GM19468 (cell line): ENCODE measurements around the gene DEAF1.
"Not testable (repeated sequence)": the region's sequence is repeated elsewhere in the genome, so short reads cannot be mapped to it uniquely, and the experiment has no call there.

Experiments
- ATAC-seq: cut with Tn5 transposase; IDR thresholded peaks from one replicate; pipeline ENCODE4 v1.9.1; 2021; ENCODE audit warnings: mild to moderate bottlenecking, moderate library complexity, moderate number of reproducible peaks; ENCODE audit not compliant: unreplicated experiment; ENCODE audit errors: extremely low read depth

Gene DEAF1

GRCh38 chr11:653837-654236 is 41.2 kb downstream of the DEAF1 start:
- no peak for ATAC-seq

GRCh38 chr11:653136-653535 is 41.9 kb downstream of the DEAF1 start:
- ATAC-seq = not testable (repeated sequence)

- ATAC-seq = no peak
Observed at GRCh38 chr11:650482-650881, 44.5 kb downstream of the DEAF1 start.

- not testable (repeated sequence) for ATAC-seq
Observed at GRCh38 chr11:647672-648158, 47.3 kb downstream of the DEAF1 start.

GRCh38 chr11:646214-646613 is 48.8 kb downstream of the DEAF1 start:
- no peak for ATAC-seq

- no peak for ATAC-seq
Observed at GRCh38 chr11:645536-645935, 49.5 kb downstream of the DEAF1 start.

- ATAC-seq = no peak
Observed at GRCh38 chr11:643849-644738, 50.9 kb downstream of the DEAF1 start.

GRCh38 chr11:643366-643765 is 51.7 kb downstream of the DEAF1 start:
- ATAC-seq = no peak

GRCh38 chr11:641806-642370 is 53.1 kb downstream of the DEAF1 start:
- ATAC-seq = no peak

GRCh38 chr11:640021-640706 is 54.9 kb downstream of the DEAF1 start:
- no peak for ATAC-seq

- ATAC-seq = no peak
Observed at GRCh38 chr11:639332-639955, 55.6 kb downstream of the DEAF1 start.

GRCh38 chr11:638631-639331 is 56.2 kb downstream of the DEAF1 start:
- no peak for ATAC-seq

- no peak for ATAC-seq
Observed at GRCh38 chr11:637593-638521, 57.2 kb downstream of the DEAF1 start.

- no peak for ATAC-seq
Observed at GRCh38 chr11:637333-637592, 57.8 kb downstream of the DEAF1 start.

GRCh38 chr11:636511-637332 is 58.3 kb downstream of the DEAF1 start, which contains the start of gene DRD4:
TSS of gene DRD4 (plus strand) at chr11:637269. CDS start at chr11:637305, 36 bp downstream.
- no peak for ATAC-seq

- ATAC-seq = no peak
Observed at GRCh38 chr11:635945-636510, 59.0 kb downstream of the DEAF1 start.

GRCh38 chr11:630871-631270 is 64.2 kb downstream of the DEAF1 start:
- ATAC-seq = no peak

- ATAC-seq = no peak
Observed at GRCh38 chr11:629237-629583, 65.8 kb downstream of the DEAF1 start.
